Measurements from ENCODE around the gene RHBDD2. TPM values are rescaled to one million over a fixed set of nuclear protein-coding genes. Genes with fewer than 3 reads are reported as not detected.
A peak's percentile ranks its signal among the peaks of the same experiment; 100 is the strongest.

Gene RHBDD2
- total RNA-seq, 1 donor: 28.7 TPM

DNA sequence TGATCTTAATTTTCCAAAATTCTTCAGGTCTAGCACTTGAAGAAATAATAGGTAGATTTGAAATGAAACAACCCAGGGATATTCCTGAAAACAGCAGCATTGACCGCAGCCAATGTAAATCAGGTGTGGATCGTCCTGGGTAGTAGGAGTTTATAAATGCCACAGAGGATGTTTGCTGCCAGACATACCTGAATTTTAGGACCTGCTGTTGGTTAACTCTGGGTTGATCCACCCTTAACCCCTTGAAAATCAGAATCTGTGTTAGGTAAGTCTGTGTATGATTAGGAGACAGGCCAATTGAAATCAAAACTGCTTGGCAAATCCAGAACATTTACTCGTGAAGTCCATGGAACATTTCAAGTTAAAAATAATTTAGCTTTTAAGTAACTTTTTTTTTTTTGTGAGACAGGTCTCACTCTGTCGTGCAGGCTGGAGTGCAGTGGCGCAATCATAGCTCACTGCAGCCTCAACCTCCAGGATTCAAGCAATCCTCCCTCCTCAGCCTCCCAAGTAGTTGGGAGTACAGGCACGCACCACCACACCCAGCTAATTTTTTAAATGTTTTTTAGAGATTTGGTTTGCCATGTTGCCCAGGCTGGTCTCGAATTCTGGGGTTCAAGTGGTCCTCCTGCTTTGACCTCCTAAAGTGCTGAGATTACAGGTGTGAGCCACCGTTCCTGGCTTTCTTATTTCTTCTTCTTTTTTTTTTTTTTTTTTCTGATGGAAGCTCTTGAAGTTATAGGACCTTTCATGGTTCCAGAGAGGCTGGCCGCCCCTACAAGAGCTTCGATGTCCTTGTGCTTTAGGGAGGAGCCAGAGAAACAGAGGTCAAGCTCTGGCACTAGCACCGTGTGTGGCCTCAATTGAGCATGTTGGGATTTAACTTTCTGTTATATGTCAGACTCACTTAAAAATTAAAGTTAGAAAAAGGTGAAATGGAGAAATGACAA, 38.1 kb downstream of the RHBDD2 start:
- DNase-seq (ENCODE audit: low read depth): no peak
- TF ChIP-seq, protein P1, sequence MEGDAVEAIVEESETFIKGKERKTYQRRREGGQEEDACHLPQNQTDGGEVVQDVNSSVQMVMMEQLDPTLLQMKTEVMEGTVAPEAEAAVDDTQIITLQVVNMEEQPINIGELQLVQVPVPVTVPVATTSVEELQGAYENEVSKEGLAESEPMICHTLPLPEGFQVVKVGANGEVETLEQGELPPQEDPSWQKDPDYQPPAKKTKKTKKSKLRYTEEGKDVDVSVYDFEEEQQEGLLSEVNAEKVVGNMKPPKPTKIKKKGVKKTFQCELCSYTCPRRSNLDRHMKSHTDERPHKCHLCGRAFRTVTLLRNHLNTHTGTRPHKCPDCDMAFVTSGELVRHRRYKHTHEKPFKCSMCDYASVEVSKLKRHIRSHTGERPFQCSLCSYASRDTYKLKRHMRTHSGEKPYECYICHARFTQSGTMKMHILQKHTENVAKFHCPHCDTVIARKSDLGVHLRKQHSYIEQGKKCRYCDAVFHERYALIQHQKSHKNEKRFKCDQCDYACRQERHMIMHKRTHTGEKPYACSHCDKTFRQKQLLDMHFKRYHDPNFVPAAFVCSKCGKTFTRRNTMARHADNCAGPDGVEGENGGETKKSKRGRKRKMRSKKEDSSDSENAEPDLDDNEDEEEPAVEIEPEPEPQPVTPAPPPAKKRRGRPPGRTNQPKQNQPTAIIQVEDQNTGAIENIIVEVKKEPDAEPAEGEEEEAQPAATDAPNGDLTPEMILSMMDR (IDR thresholded peaks at IDR 0.05; ENCODE audit: insufficient read depth, low read length): no peak
- H3K4me3 ChIP-seq (ENCODE audit: low read depth, low read length): no peak overlapping the region

GRCh38 chr7:75920431-75921161, 41.8 kb downstream of the RHBDD2 start:
- no peak overlapping the region for H3K4me3 ChIP-seq (ENCODE audit: low read depth, low read length)
- peak; percentile 29 for DNase-seq (ENCODE audit: low read depth)
- TF ChIP-seq, protein P1 (IDR thresholded peaks at IDR 0.05; ENCODE audit: insufficient read depth, low read length): no peak

DNA sequence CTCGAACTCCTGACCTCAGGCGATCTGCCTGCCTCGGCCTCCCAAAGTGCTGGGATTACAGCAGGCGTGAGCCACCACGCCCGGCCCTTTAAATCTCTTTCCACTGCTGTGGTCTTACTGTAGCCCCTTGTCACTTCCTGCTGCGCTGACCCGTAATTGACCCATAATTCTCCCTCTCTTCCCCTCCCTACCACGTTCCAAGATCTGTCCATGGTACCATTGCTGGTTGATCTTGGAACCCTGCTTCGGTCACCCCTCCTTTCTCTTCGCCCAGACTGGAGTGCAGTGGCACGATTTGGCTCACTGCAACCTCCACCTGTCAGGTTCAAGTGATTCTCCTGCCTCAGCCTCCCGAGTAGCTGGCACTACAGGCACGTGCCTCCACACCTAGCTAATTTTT, 42.6 kb downstream of the RHBDD2 start:
- TF ChIP-seq, protein P1 (IDR thresholded peaks at IDR 0.05; ENCODE audit: insufficient read depth, low read length): no peak
- DNase-seq (ENCODE audit: low read depth): no peak
- no peak overlapping the region for H3K4me3 ChIP-seq (ENCODE audit: low read depth, low read length)

DNA sequence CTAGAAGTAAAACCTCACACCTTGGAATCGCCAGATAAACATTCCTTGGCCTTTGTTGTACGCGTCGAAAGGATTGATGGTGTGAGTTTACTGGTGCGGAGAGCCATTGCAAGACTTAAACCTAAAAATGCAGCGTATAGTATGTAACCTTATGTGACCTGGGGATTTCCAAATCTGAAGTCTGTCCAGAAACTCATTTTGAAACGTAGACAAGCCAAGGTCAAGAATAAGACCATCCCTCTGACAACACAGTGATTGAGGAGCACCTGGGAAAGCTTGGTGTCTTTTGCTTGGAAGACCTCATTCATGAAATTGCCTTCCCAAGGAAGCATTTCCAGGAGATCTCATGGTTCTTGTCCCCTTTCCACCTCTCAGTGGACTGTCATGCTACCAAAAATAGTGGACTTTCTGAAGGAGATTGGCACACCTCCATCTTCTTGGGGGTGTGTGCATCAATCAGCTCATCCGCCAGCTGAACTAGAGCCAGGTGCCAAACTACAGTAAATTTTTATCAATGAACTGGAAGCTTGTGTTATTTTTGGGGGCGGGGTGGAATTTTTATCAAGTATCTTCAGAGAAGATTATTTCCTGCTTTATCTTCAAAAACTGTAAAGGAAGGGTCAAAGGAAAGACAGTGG, 44.3 kb downstream of the RHBDD2 start:
- no peak for DNase-seq (ENCODE audit: low read depth)
- H3K4me3 ChIP-seq (ENCODE audit: low read depth, low read length): no peak overlapping the region
- TF ChIP-seq, protein P1 (IDR thresholded peaks at IDR 0.05; ENCODE audit: insufficient read depth, low read length): no peak

DNA sequence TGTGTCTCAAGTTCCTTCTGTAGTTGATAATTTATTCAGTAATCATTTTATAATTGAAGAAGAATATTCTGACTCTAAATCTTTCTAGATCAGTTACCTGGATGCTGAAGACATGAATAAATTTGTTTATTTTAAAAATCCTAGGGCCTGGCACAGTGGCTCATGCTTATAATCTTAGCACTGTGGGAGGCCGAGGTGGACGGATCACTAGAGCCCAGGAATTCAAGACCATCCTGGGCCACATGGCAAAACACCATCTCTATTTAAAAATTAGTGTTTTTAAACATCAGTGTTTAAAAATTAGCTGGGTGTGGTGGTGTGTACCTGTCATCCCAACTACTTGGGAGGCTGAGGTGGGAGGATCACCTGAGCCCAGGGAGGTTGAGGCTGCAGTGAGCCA, 45.4 kb downstream of the RHBDD2 start:
- TF ChIP-seq, protein P1 (IDR thresholded peaks at IDR 0.05; ENCODE audit: insufficient read depth, low read length): no peak

DNA sequence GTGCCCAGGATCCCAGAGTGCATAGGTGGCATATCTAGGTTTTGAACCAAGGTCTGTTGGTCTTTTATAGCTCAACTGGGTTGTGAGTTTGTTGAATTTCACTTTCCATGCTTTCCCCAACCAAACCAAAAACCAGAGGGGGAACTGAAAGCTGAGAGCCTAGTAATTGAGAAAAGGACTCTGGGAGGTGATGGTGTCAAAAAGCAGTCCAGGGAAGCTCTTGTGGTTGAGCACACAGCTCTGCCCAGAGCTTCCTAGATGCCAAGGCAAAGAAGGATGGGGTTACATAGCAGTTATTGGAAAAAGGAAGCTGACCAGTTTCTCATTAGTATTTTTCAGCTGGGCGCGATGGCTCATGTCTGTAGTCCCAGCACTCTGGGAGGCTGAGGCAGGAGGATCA, 46.1 kb downstream of the RHBDD2 start:
- H3K4me3 ChIP-seq (ENCODE audit: low read depth, low read length): no peak overlapping the region
- TF ChIP-seq, protein P1 (IDR thresholded peaks at IDR 0.05; ENCODE audit: insufficient read depth, low read length): no peak

More for the DNA sequence above, 45.4 kb downstream of the RHBDD2 start:
- H3K4me3 ChIP-seq (ENCODE audit: low read depth, low read length): no peak overlapping the region
- DNase-seq (ENCODE audit: low read depth): no peak

More for the DNA sequence above, 46.1 kb downstream of the RHBDD2 start:
- no peak for DNase-seq (ENCODE audit: low read depth)

Measured in fibroblast of the aortic adventitia (primary cell).